Measurements from ENCODE around the gene NCOR2.

Gene NCOR2

GRCh38 chr12:124541322-124541721, 26.1 kb downstream of the NCOR2 start:
- no peak for DNase-seq

- DNase-seq = no peak
These were observed 28.0 kb downstream of the NCOR2 start for GRCh38 chr12:124539084-124540041.

GRCh38 chr12:124538194-124539082, 29.0 kb downstream of the NCOR2 start:
- DNase-seq = no peak

- DNase-seq = no peak
These were observed 29.8 kb downstream of the NCOR2 start for GRCh38 chr12:124537525-124538193.

- no peak for DNase-seq
These were observed 30.8 kb downstream of the NCOR2 start for GRCh38 chr12:124536641-124537040.

- DNase-seq = no peak
These were observed 32.4 kb downstream of the NCOR2 start for GRCh38 chr12:124534776-124535740.

- DNase-seq = no peak
These were observed 34.0 kb downstream of the NCOR2 start for GRCh38 chr12:124533456-124533855.

GRCh38 chr12:124532967-124533366, 34.4 kb downstream of the NCOR2 start:
- DNase-seq = no peak

GRCh38 chr12:124532331-124532750, 35.1 kb downstream of the NCOR2 start:
- no peak for DNase-seq

GRCh38 chr12:124531906-124532305, 35.5 kb downstream of the NCOR2 start:
- DNase-seq = no peak

GRCh38 chr12:124531281-124531745, 36.1 kb downstream of the NCOR2 start:
- DNase-seq = peak; percentile 78

GRCh38 chr12:124530637-124531263, 36.7 kb downstream of the NCOR2 start:
- no peak for DNase-seq

- DNase-seq = no peak
These were observed 37.7 kb downstream of the NCOR2 start for GRCh38 chr12:124529565-124530276.

GRCh38 chr12:124527861-124528561, 39.4 kb downstream of the NCOR2 start:
- peak; percentile 32 for DNase-seq

GRCh38 chr12:124525927-124526692, 41.3 kb downstream of the NCOR2 start:
- DNase-seq = no peak

GRCh38 chr12:124525455-124525854, 42.0 kb downstream of the NCOR2 start:
- no peak for DNase-seq

GRCh38 chr12:124524231-124524925, 43.0 kb downstream of the NCOR2 start:
- no peak for DNase-seq

- DNase-seq = peak; percentile 77
These were observed 44.3 kb downstream of the NCOR2 start for GRCh38 chr12:124523071-124523470.

Measured in NCI-H1417 treated with DMSO at 0.1 percent for 48 hours (cell line).